Measurements from ENCODE around the gene CREM.

CREM gene

GRCh38 chr10:35133586-35133985 is 6.9 kb downstream of the CREM start:
- no peak overlapping the region for H3K4me3 ChIP-seq (ENCODE audit: low read depth, low read length)

GRCh38 chr10:35135861-35136260 is 9.2 kb downstream of the CREM start:
- no peak overlapping the region for H3K4me3 ChIP-seq (ENCODE audit: low read depth, low read length)

- H3K4me3 ChIP-seq (ENCODE audit: low read depth, low read length) = no peak overlapping the region
Measured at GRCh38 chr10:35136263-35136815, 9.7 kb downstream of the CREM start.

- H3K4me3 ChIP-seq (ENCODE audit: low read depth, low read length) = no peak overlapping the region
Measured at GRCh38 chr10:35140126-35140525, 13.5 kb downstream of the CREM start.

GRCh38 chr10:35140727-35141126 is 14.1 kb downstream of the CREM start:
- no peak overlapping the region for H3K4me3 ChIP-seq (ENCODE audit: low read depth, low read length)

- H3K4me3 ChIP-seq (ENCODE audit: low read depth, low read length) = no peak overlapping the region
Measured at GRCh38 chr10:35150308-35150707, 23.7 kb downstream of the CREM start.

- no peak overlapping the region for H3K4me3 ChIP-seq (ENCODE audit: low read depth, low read length)
Measured at GRCh38 chr10:35152992-35153391, 26.3 kb downstream of the CREM start.

GRCh38 chr10:35153716-35154115 is 27.1 kb downstream of the CREM start:
- H3K4me3 ChIP-seq (ENCODE audit: low read depth, low read length) = no peak overlapping the region

- no peak overlapping the region for H3K4me3 ChIP-seq (ENCODE audit: low read depth, low read length)
Measured at GRCh38 chr10:35160743-35161142, 34.1 kb downstream of the CREM start.

GRCh38 chr10:35161906-35162305 is 35.3 kb downstream of the CREM start:
- H3K4me3 ChIP-seq (ENCODE audit: low read depth, low read length) = no peak overlapping the region

- H3K4me3 ChIP-seq (ENCODE audit: low read depth, low read length) = no peak overlapping the region
Measured at GRCh38 chr10:35165136-35165535, 38.5 kb downstream of the CREM start.

GRCh38 chr10:35165811-35166210 is 39.2 kb downstream of the CREM start:
- no peak overlapping the region for H3K4me3 ChIP-seq (ENCODE audit: low read depth, low read length)

- no peak overlapping the region for H3K4me3 ChIP-seq (ENCODE audit: low read depth, low read length)
Measured at GRCh38 chr10:35166607-35167006, 40.0 kb downstream of the CREM start.

- no peak overlapping the region for H3K4me3 ChIP-seq (ENCODE audit: low read depth, low read length)
Measured at GRCh38 chr10:35167342-35167741, 40.7 kb downstream of the CREM start.

- no peak overlapping the region for H3K4me3 ChIP-seq (ENCODE audit: low read depth, low read length)
Measured at GRCh38 chr10:35172146-35172545, 45.5 kb downstream of the CREM start.

GRCh38 chr10:35172574-35172973 is 45.9 kb downstream of the CREM start:
- no peak overlapping the region for H3K4me3 ChIP-seq (ENCODE audit: low read depth, low read length)

- H3K4me3 ChIP-seq (ENCODE audit: low read depth, low read length) = no peak overlapping the region
Measured at GRCh38 chr10:35178331-35178730, 51.7 kb downstream of the CREM start.

GRCh38 chr10:35182631-35183510 is 56.2 kb downstream of the CREM start:
- H3K4me3 ChIP-seq (ENCODE audit: low read depth, low read length) = no peak overlapping the region

GRCh38 chr10:35184527-35185171 is 58.0 kb downstream of the CREM start:
- H3K4me3 ChIP-seq (ENCODE audit: low read depth, low read length) = no peak overlapping the region

- no peak overlapping the region for H3K4me3 ChIP-seq (ENCODE audit: low read depth, low read length)
Measured at GRCh38 chr10:35185260-35186034, 58.8 kb downstream of the CREM start.

GRCh38 chr10:35188954-35189353 is 62.3 kb downstream of the CREM start:
- no peak overlapping the region for H3K4me3 ChIP-seq (ENCODE audit: low read depth, low read length)

All from iPS-11a (cell line).